Measurements from ENCODE around the gene FAHD2A. TPM values are rescaled to one million over a fixed set of nuclear protein-coding genes. Genes with fewer than 3 reads are reported as not detected.
"Not testable (repeated sequence)": the region's sequence is repeated elsewhere in the genome, so short reads cannot be mapped to it uniquely, and the experiment has no call there.

Gene FAHD2A
- total RNA-seq, 1 donor from 2014 or later: 33.7 TPM

GRCh38 chr2:95374921-95375471 lies 27.5 kb upstream of the FAHD2A start:
- H3K36me3 ChIP-seq (ENCODE audit: control insufficient read depth, insufficient read depth, low read length): no peaks in the 10 kb centered on the region
- DNase-seq (ENCODE audit: low read depth): no peak
- no peak for FAIRE-seq
- no peak overlapping the region for H3K4me3 ChIP-seq (ENCODE audit: low read depth, low read length)
- no peak for TF ChIP-seq CTCF (IDR thresholded peaks at IDR 0.05; ENCODE audit: insufficient read depth, low read length, severe bottlenecking)
- no peaks in the 10 kb centered on the region for H3K27me3 ChIP-seq (ENCODE audit: control insufficient read depth, insufficient read depth, low read length)

- DNase-seq (ENCODE audit: low read depth): no peak
- TF ChIP-seq CTCF (IDR thresholded peaks at IDR 0.05; ENCODE audit: insufficient read depth, low read length, severe bottlenecking): no peak
- no peak for FAIRE-seq
Observed at GRCh38 chr2:95375532-95376150, 26.9 kb upstream of the FAHD2A start.

GRCh38 chr2:95376311-95377215 lies 25.9 kb upstream of the FAHD2A start:
- DNase-seq (ENCODE audit: low read depth) (no peak), FAIRE-seq (no peak)
- TF ChIP-seq CTCF (IDR thresholded peaks at IDR 0.05; ENCODE audit: insufficient read depth, low read length, severe bottlenecking): no peak
- H3K4me3 ChIP-seq (ENCODE audit: low read depth, low read length): no peak overlapping the region
- H3K27me3 ChIP-seq (ENCODE audit: control insufficient read depth, insufficient read depth, low read length): no peaks in the 10 kb centered on the region
- H3K36me3 ChIP-seq (ENCODE audit: control insufficient read depth, insufficient read depth, low read length): no peaks in the 10 kb centered on the region

More at GRCh38 chr2:95375532-95376150, 26.9 kb upstream of the FAHD2A start:
- H3K4me3 ChIP-seq (ENCODE audit: low read depth, low read length): no peak overlapping the region
- no peaks in the 10 kb centered on the region for H3K27me3 ChIP-seq (ENCODE audit: control insufficient read depth, insufficient read depth, low read length)
- H3K36me3 ChIP-seq (ENCODE audit: control insufficient read depth, insufficient read depth, low read length): no peaks in the 10 kb centered on the region

- no peaks in the 10 kb centered on the region for H3K27me3 ChIP-seq (ENCODE audit: control insufficient read depth, insufficient read depth, low read length)
- no peak overlapping the region for H3K4me3 ChIP-seq (ENCODE audit: low read depth, low read length)
- DNase-seq (ENCODE audit: low read depth): no peak
- FAIRE-seq: no peak
- no peaks in the 10 kb centered on the region for H3K36me3 ChIP-seq (ENCODE audit: control insufficient read depth, insufficient read depth, low read length)
- no peak for TF ChIP-seq CTCF (IDR thresholded peaks at IDR 0.05; ENCODE audit: insufficient read depth, low read length, severe bottlenecking)
Observed at GRCh38 chr2:95377216-95378123, 25.0 kb upstream of the FAHD2A start.

- H3K4me3 ChIP-seq (ENCODE audit: low read depth, low read length); FAIRE-seq; DNase-seq (ENCODE audit: low read depth); H3K36me3 ChIP-seq (ENCODE audit: control insufficient read depth, insufficient read depth, low read length); H3K27me3 ChIP-seq (ENCODE audit: control insufficient read depth, insufficient read depth, low read length): not testable (repeated sequence)
Observed at GRCh38 chr2:95378281-95378680, 24.2 kb upstream of the FAHD2A start.
